CD4-positive, CD25-positive, alpha-beta regulatory T cell (primary cell): ENCODE data around the gene PTTG1IP. TPM values are rescaled to one million over a fixed set of nuclear protein-coding genes. Genes with fewer than 3 reads are reported as not detected.
A peak's percentile ranks its signal among the peaks of the same experiment; 100 is the strongest.
"Not testable (repeated sequence)": the region's sequence is repeated elsewhere in the genome, so short reads cannot be mapped to it uniquely, and the experiment has no call there.

Source experiments
- ATAC-seq, 2 donors: fragments of 150-1000 bp; cut with Tn5 transposase; one replicate each; pipeline ENCODE4 v1.10.0; 2021; ENCODE audit warnings: low read depth in 2 of 2, moderate number of reproducible peaks in 2 of 2, moderate library complexity in 1 of 2
- DNase-seq, 3 donors: peaks; one replicate each; pipeline versions ENCODE4 v3.0.0 to v3.0.0-alpha.2; 2012 to 2022; ENCODE audit warnings: mixed read lengths in 1 of 3
- H3K27ac ChIP-seq: one replicate; pipeline ENCODE4 v1.7.0; 2013; ENCODE audit warnings: mild to moderate bottlenecking, low read length; ENCODE audit not compliant: insufficient read depth, poor library complexity, severe bottlenecking
- H3K27me3 ChIP-seq: one replicate; pipeline ENCODE4 v1.7.0; 2013; ENCODE audit warnings: low read length; ENCODE audit not compliant: control insufficient read depth, insufficient read depth
- H3K36me3 ChIP-seq: one replicate; pipeline ENCODE4 v1.7.0; 2013; ENCODE audit warnings: mild to moderate bottlenecking, low read length, moderate library complexity; ENCODE audit not compliant: control insufficient read depth, insufficient read depth
- H3K4me1 ChIP-seq: 2 replicates; pipeline ENCODE4 v1.7.0; 2013; ENCODE audit warnings: mild to moderate bottlenecking, low read length; ENCODE audit not compliant: insufficient read depth, control insufficient read depth, poor library complexity, severe bottlenecking
- H3K4me3 ChIP-seq: one replicate; pipeline ENCODE4 v1.7.0; 2013; ENCODE audit warnings: low read depth, mild to moderate bottlenecking, low read length, moderate library complexity
- H3K9me3 ChIP-seq, 2 experiments: 1 replicate in 1 of 2; 2 replicates in 1 of 2; pipeline ENCODE4 v1.7.0; 2013; ENCODE audit warnings: low read length in 2 of 2, mild to moderate bottlenecking in 1 of 2, moderate library complexity in 1 of 2; ENCODE audit not compliant: control insufficient read depth in 2 of 2
- H3K27ac Mint-ChIP-seq, 3 donors: one replicate each; pipeline ENCODE4 v1.8.0; 2020 to 2022; ENCODE audit warnings: mild to moderate bottlenecking in 3 of 3, mixed read lengths in 3 of 3, moderate library complexity in 2 of 3
- H3K27me3 Mint-ChIP-seq: one replicate; pipeline ENCODE4 v1.8.0; 2022; ENCODE audit warnings: mild to moderate bottlenecking, mixed read lengths
- H3K36me3 Mint-ChIP-seq: one replicate; pipeline ENCODE4 v1.8.0; 2020; ENCODE audit warnings: mixed read lengths
- H3K4me1 Mint-ChIP-seq, 4 donors: one replicate each; pipeline ENCODE4 v1.8.0; 2020 to 2022; ENCODE audit warnings: mixed read lengths in 4 of 4, mild to moderate bottlenecking in 1 of 4
- H3K4me3 Mint-ChIP-seq, 4 donors: one replicate each; pipeline ENCODE4 v1.8.0; 2020 to 2022; ENCODE audit warnings: mild to moderate bottlenecking in 4 of 4, mixed read lengths in 4 of 4, moderate library complexity in 3 of 4
- H3K9me3 Mint-ChIP-seq, 7 donors: one replicate each; pipeline ENCODE4 v1.8.0; 2020 to 2022; ENCODE audit warnings: mixed read lengths in 7 of 7, mild to moderate bottlenecking in 3 of 7, moderate library complexity in 2 of 7
- polyA plus RNA-seq, 4 donors: library from polyadenylated mRNA; unstranded; fragments of 300-500 nt; fragmentation: Illumina TruSeq; gene quantifications; one replicate each; pipeline ENCODE4 v1.2.3, GENCODE V29; 2021
- total RNA-seq: library from RNA; stranded (reverse); gene quantifications from one replicate; pipeline ENCODE4 v1.2.3, GENCODE V29; 2022

The PTTG1IP gene
- total and polyA plus RNA-seq, 5 donors from 2014 or later: 78.5 to 100 (median 95.6) TPM

DNA sequence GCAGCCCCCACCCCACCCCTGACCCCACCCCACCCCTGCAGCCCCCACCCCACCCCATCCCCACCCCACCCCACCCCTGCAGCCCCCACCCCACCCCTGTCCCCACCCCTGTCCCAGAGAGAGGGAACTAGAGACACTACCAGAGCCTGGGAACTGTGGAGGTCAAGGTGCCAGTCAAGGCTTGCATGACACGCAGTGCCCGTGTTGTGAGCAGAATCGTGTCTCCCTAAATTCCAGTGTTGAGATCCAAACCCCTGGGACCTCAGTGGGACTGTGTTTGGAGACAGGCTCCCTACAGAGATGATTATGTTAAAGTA, 37.2 kb downstream of the PTTG1IP start:
- DNase-seq (no peak), ATAC-seq (no peak)
- H3K27me3 ChIP-seq: no peaks in the 10 kb centered on the region
- H3K27ac ChIP-seq: no peak overlapping the region
- H3K9me3 Mint-ChIP-seq: no peaks in the 10 kb centered on the region
- H3K27ac Mint-ChIP-seq: no peak overlapping the region
- no peaks in the 10 kb centered on the region for H3K9me3 ChIP-seq
- no peak overlapping the region for H3K4me3 Mint-ChIP-seq
- H3K4me1 Mint-ChIP-seq: peaks cover 0 to 7% (median 2%) of the 10 kb centered on the region in 4 donors
- no peaks in the 10 kb centered on the region for H3K4me1 ChIP-seq
- H3K4me3 ChIP-seq: no peak overlapping the region
- H3K36me3 Mint-ChIP-seq: no peaks in the 10 kb centered on the region
- no peaks in the 10 kb centered on the region for H3K27me3 Mint-ChIP-seq
- no peaks in the 10 kb centered on the region for H3K36me3 ChIP-seq

DNA sequence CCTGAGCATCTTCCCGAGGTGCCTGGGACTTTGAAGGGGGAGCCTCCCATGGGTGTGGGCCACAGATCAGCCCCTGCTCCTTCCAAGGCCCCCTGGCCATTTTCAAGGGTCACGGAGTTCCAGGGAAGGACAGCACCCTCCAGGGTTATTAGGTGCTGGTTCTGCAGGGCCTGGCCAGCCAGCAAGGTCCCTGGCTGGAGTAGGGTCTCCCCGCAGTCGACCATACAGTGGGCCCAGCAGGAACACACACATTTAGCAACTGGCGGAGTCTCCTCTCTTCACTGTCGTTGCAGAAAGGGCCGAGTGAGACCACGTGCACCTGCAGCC, 37.9 kb downstream of the PTTG1IP start:
- H3K36me3 Mint-ChIP-seq: no peaks in the 10 kb centered on the region
- Histone ChIP-seq H3K4me3 (no peak overlapping the region), H3K9me3 (no peaks in the 10 kb centered on the region), H3K27me3 (no peaks in the 10 kb centered on the region), H3K36me3 (no peaks in the 10 kb centered on the region), H3K27ac (no peak overlapping the region), H3K4me1 (no peaks in the 10 kb centered on the region)
- ATAC-seq (no peak), DNase-seq (no peak)
- H3K9me3 Mint-ChIP-seq: no peaks in the 10 kb centered on the region
- no peak overlapping the region for H3K27ac Mint-ChIP-seq
- H3K4me1 Mint-ChIP-seq: peaks cover 0 to 10% (median 6%) of the 10 kb centered on the region in 4 donors
- no peaks in the 10 kb centered on the region for H3K27me3 Mint-ChIP-seq
- no peak overlapping the region for H3K4me3 Mint-ChIP-seq

DNA sequence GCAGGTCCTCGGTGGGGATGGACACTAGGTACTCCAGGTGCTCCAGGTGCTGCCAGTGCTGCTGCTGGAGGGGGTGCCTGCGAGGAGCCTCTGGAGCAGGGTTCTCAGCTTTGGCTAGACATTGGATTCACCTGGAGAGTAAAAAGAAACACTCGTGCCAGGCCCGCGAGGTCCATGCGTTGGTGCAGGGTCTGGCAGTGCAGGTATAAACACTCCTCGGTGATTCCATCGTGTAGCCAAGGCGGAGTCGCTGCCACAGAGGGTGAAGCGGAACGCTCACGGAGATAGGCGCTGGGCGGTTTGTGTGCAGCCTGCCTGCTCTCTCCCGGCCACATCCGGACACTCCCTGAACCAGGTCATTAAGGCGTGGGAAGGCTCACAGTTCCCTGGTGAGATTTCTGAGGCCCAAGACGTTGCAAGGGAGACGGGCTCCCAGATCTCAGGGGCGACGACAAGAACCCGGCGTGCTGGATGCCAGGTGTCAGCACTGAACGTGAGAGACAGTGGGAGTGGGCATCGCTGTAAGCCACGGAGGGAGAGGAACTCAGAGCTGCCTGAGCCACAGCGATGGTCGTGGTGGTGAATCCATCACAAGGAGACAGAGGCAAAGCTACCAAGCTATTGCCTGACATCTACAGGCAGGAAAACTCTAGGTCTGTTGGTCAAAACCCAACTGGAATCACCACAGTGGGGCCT, 38.4 kb downstream of the PTTG1IP start:
- H3K27me3 ChIP-seq: no peaks in the 10 kb centered on the region
- H3K27ac Mint-ChIP-seq: no peak overlapping the region
- H3K4me3 Mint-ChIP-seq: no peak overlapping the region
- no peaks in the 10 kb centered on the region for H3K27me3 Mint-ChIP-seq
- no peaks in the 10 kb centered on the region for H3K4me1 ChIP-seq
- H3K4me1 Mint-ChIP-seq: peaks cover 0 to 8% (median 6%) of the 10 kb centered on the region in 4 donors
- no peaks in the 10 kb centered on the region for H3K9me3 ChIP-seq
- H3K36me3 Mint-ChIP-seq: no peaks in the 10 kb centered on the region
- H3K4me3 ChIP-seq: no peak overlapping the region
- H3K9me3 Mint-ChIP-seq: peaks cover 0 to 3% (median 0%) of the 10 kb centered on the region in 7 donors
- DNase-seq (no peak), ATAC-seq (no peak)
- H3K36me3 ChIP-seq: no peaks in the 10 kb centered on the region
- no peak overlapping the region for H3K27ac ChIP-seq

GRCh38 chr21:44834231-44834950, 39.1 kb downstream of the PTTG1IP start:
- DNase-seq (no peak), ATAC-seq (no peak)
- Mint-ChIP-seq H3K27me3 (no peaks in the 10 kb centered on the region), H3K4me3 (no peak overlapping the region), H3K27ac (no peak overlapping the region), H3K9me3 (peaks cover 0 to 3% (median 0%) of the 10 kb centered on the region in 7 donors), H3K4me1 (peaks cover 0 to 8% (median 6%) of the 10 kb centered on the region in 4 donors), H3K36me3 (no peaks in the 10 kb centered on the region)
- Histone ChIP-seq H3K9me3 (no peaks in the 10 kb centered on the region), H3K27ac (no peak overlapping the region), H3K4me3 (no peak overlapping the region), H3K36me3 (no peaks in the 10 kb centered on the region), H3K4me1 (no peaks in the 10 kb centered on the region), H3K27me3 (no peaks in the 10 kb centered on the region)

- Histone ChIP-seq H3K27me3 (no peaks in the 10 kb centered on the region), H3K4me3 (no peak overlapping the region), H3K36me3 (no peaks in the 10 kb centered on the region), H3K4me1 (no peaks in the 10 kb centered on the region), H3K9me3 (peaks cover 0 to 3% of the 10 kb centered on the region in 2 experiments), H3K27ac (no peak overlapping the region)
- peaks cover 0 to 3% (median 1%) of the 10 kb centered on the region in 7 donors for H3K9me3 Mint-ChIP-seq
- DNase-seq: no peak
- ATAC-seq: no peak
- H3K4me1 Mint-ChIP-seq: peaks cover 0 to 8% (median 6%) of the 10 kb centered on the region in 4 donors
- no peaks in the 10 kb centered on the region for H3K36me3 Mint-ChIP-seq
- no peak overlapping the region for H3K27ac Mint-ChIP-seq
- no peak overlapping the region for H3K4me3 Mint-ChIP-seq
- H3K27me3 Mint-ChIP-seq: peaks cover 3% of the 10 kb centered on the region
Measured at GRCh38 chr21:44833663-44834062, 39.8 kb downstream of the PTTG1IP start.

DNA sequence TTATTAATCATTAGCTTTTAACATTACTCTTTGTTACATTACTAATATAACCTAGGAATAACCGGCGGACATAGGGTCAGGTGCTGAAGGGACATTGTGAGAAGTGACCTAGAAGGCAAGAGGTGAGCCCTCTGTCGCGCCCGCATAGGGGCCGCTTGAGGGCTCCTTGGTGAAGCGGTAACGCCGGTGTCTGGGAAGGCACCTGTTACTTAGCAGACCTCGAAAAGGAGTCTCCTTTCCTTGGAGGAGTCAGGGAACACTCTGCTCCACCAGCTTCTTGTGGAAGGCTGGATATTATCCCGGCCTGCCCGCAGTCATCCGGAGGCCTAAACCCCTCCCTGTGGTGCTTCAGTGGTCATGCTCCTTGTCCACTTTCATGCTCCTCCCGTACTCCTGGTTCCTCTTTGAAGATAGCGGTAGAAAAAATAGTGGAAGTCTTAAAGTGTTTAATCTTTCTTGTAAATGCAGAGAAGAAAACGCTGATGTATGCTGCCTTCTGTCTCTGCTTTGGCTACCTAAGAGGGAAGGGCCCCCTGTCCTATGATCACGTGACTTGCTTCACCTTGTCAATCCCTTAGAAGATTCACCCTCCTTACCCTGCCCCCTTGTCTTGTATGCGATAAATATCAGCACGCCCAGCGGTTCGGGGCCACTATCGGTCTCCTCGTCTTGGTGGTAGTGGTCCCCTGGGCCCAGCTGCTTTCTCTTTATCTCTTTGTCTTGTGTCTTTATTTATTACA, 40.8 kb downstream of the PTTG1IP start:
- not testable (repeated sequence) for H3K4me1 ChIP-seq, H3K27me3 ChIP-seq, H3K4me3 Mint-ChIP-seq, H3K36me3 Mint-ChIP-seq, H3K9me3 ChIP-seq, ATAC-seq, DNase-seq, H3K36me3 ChIP-seq, H3K4me1 Mint-ChIP-seq, H3K4me3 ChIP-seq, H3K27ac ChIP-seq, H3K27me3 Mint-ChIP-seq
- H3K27ac Mint-ChIP-seq: peak overlapping the region in 1 of 3 donors; percentile 40
- H3K9me3 Mint-ChIP-seq: peaks cover 0 to 12% (median 5%) of the 10 kb centered on the region in 7 donors

- Mint-ChIP-seq H3K4me1 (peaks cover 0 to 8% (median 6%) of the 10 kb centered on the region in 4 donors), H3K9me3 (peaks cover 2 to 19% (median 5%) of the 10 kb centered on the region in 7 donors), H3K27ac (peak overlapping the region; percentile 20 to 81 (median 28)), H3K36me3 (peaks cover 3% of the 10 kb centered on the region), H3K27me3 (peaks cover 14% of the 10 kb centered on the region), H3K4me3 (peak overlapping the region in 2 of 4 donors; percentile 10 to 24)
- Histone ChIP-seq H3K4me1 (no peaks in the 10 kb centered on the region), H3K27ac (no peak overlapping the region), H3K27me3 (peaks cover 3% of the 10 kb centered on the region), H3K36me3 (no peaks in the 10 kb centered on the region), H3K9me3 (peaks cover 10 to 14% of the 10 kb centered on the region in 2 experiments), H3K4me3 (no peak overlapping the region)
- DNase-seq (no peak), ATAC-seq (no peak)
Measured at GRCh38 chr21:44831227-44831860, 42.1 kb downstream of the PTTG1IP start.
